H1 (cell line): ENCODE data around the gene TNIP1. TPM values are rescaled to one million over a fixed set of nuclear protein-coding genes. Genes with fewer than 3 reads are reported as not detected.

Experiments used
- CTCF ChIA-PET: fragments of 300-600 bp; sonication (Branson Sonifier 250); formaldehyde crosslinking; loops from one replicate; lab custom pipeline; 2021; ENCODE audit not compliant: partially characterized antibody; lab: Charles Lee
- POLR2A ChIA-PET: fragments of 300-600 bp; sonication (Branson Sonifier 250); formaldehyde crosslinking; loops from one replicate; lab custom pipeline; 2021; ENCODE audit warnings: inconsistent platforms; ENCODE audit not compliant: partially characterized antibody; lab: Charles Lee
- DNase-seq, 2 experiments: peaks; one replicate each; pipeline versions ENCODE4 v3.0.0 to v3.0.0-alpha.2; 2010 to 2022; ENCODE audit warnings: low spot score in 2 of 2, low read depth in 1 of 2, mixed read lengths in 1 of 2
- FAIRE-seq: peaks from 2 replicates; lab custom pipeline; 2011; peaks lifted over from hg19 to GRCh38; lab: Jason Lieb, UNC
- H2AFZ ChIP-seq: 2 replicates; pipeline ENCODE4 v1.8.1; 2012; ENCODE audit warnings: low read length, inconsistent platforms
- H2AK5ac ChIP-seq: 2 replicates; pipeline ENCODE4 v1.6.1; 2013; ENCODE audit warnings: low read depth, low read length
- H2BK120ac ChIP-seq: replicated peaks from 2 replicates; pipeline ENCODE3; 2013; ENCODE audit warnings: low read depth, low read length, inconsistent platforms
- H2BK12ac ChIP-seq: 2 replicates; pipeline ENCODE4 v1.6.1; 2013; ENCODE audit warnings: low read depth, low read length
- H2BK15ac ChIP-seq: 2 replicates; pipeline ENCODE4 v1.6.1; 2013; ENCODE audit warnings: low read length
- H2BK20ac ChIP-seq: 2 replicates; pipeline ENCODE4 v1.6.1; 2013; ENCODE audit warnings: low read length
- H2BK5ac ChIP-seq: 2 replicates; pipeline ENCODE4 v1.6.1; 2013; ENCODE audit warnings: low read depth, low read length
- H3K14ac ChIP-seq: 2 replicates; pipeline ENCODE4 v1.6.1; 2013; ENCODE audit warnings: inconsistent platforms; ENCODE audit not compliant: insufficient read length
- H3K18ac ChIP-seq: 2 replicates; pipeline ENCODE4 v1.6.1; 2013; ENCODE audit warnings: low read length; ENCODE audit errors: extremely low read depth
- H3K23ac ChIP-seq: 2 replicates; pipeline ENCODE4 v1.6.1; 2013; ENCODE audit warnings: inconsistent platforms; ENCODE audit not compliant: insufficient read length
- H3K23me2 ChIP-seq: 2 replicates; pipeline ENCODE4 v1.6.1; 2013; ENCODE audit warnings: low read depth, low read length
- H3K27ac ChIP-seq: 2 replicates; pipeline ENCODE4 v1.6.1; 2011; ENCODE audit warnings: low read depth, low read length, inconsistent platforms
- H3K27me3 ChIP-seq, 4 experiments: replicated peaks in 1 of 4; 1 replicate in 1 of 4; 2 replicates in 3 of 4; pipeline versions ENCODE4 v1.6.1 to v1.8.1; 2011 to 2013; ENCODE audit warnings: low read length in 3 of 4, mild to moderate bottlenecking in 3 of 4, inconsistent platforms in 2 of 4, mixed read lengths in 2 of 4, moderate library complexity in 1 of 4; ENCODE audit not compliant: control insufficient read depth in 3 of 4, insufficient read depth in 3 of 4; ENCODE audit errors: extremely low read depth in 1 of 4
- H3K36me3 ChIP-seq, 4 experiments: 2 replicates each; pipeline versions ENCODE4 v1.6.1 to v1.8.1; 2011 to 2013; ENCODE audit warnings: mild to moderate bottlenecking in 4 of 4, low read length in 3 of 4, moderate library complexity in 2 of 4, control low read depth in 1 of 4, inconsistent platforms in 1 of 4; ENCODE audit not compliant: insufficient read depth in 4 of 4, control insufficient read depth in 2 of 4
- H3K4ac ChIP-seq: replicated peaks from 2 replicates; pipeline ENCODE3; 2013; ENCODE audit warnings: low read length, low read depth, mixed read lengths, inconsistent platforms; ENCODE audit not compliant: insufficient read length
- H3K4me1 ChIP-seq, 4 experiments: replicated peaks in 1 of 4; 1 replicate in 1 of 4; 2 replicates in 3 of 4; pipeline versions ENCODE4 v1.6.1 to v1.8.1; 2011 to 2013; ENCODE audit warnings: low read length in 3 of 4, inconsistent platforms in 2 of 4, mixed read lengths in 1 of 4; ENCODE audit not compliant: insufficient read depth in 4 of 4, control insufficient read depth in 3 of 4
- H3K4me2 ChIP-seq, 2 experiments: 2 replicates each; pipeline versions ENCODE4 v1.6.1 to v1.8.1; 2011 to 2013; ENCODE audit warnings: low read depth in 2 of 2, low read length in 2 of 2, control low read depth in 1 of 2, inconsistent platforms in 1 of 2, mild to moderate bottlenecking in 1 of 2; ENCODE audit not compliant: insufficient read depth in 1 of 2
- H3K4me3 ChIP-seq, 4 experiments: fragments of 200-600, 300-600 bp in 1 of 4; sonication (generic), shearing (Covaris generic), sonication (Bioruptor Twin) in 1 of 4; 2 replicates each; pipeline versions ENCODE4 v1.5.1 to v1.8.1; 2011 to 2016; ENCODE audit warnings: low read length in 4 of 4, low read depth in 3 of 4, control low read depth in 2 of 4, inconsistent platforms in 2 of 4, mild to moderate bottlenecking in 2 of 4, mixed read lengths in 1 of 4, moderate library complexity in 1 of 4; ENCODE audit not compliant: insufficient read depth in 2 of 4; ENCODE audit errors: extremely low read depth in 1 of 4
- H3K56ac ChIP-seq: replicated peaks from 2 replicates; pipeline ENCODE3; 2013; ENCODE audit warnings: low read depth, mild to moderate bottlenecking, mixed read lengths, low read length, inconsistent platforms; ENCODE audit not compliant: insufficient read length
- H3K79me1 ChIP-seq: 2 replicates; pipeline ENCODE4 v1.6.1; 2013; ENCODE audit warnings: low read depth, low read length, control low read depth
- H3K79me2 ChIP-seq, 2 experiments: 2 replicates each; pipeline versions ENCODE4 v1.6.1 to v1.8.1; 2012 to 2013; ENCODE audit warnings: low read length in 2 of 2, mild to moderate bottlenecking in 2 of 2, inconsistent platforms in 1 of 2; ENCODE audit not compliant: insufficient read depth in 2 of 2, control insufficient read depth in 1 of 2
- H3K9ac ChIP-seq, 4 experiments: replicated peaks in 1 of 4; 1 replicate in 1 of 4; 2 replicates in 3 of 4; pipeline versions ENCODE4 v1.6.1 to v1.8.1; 2011 to 2013; ENCODE audit warnings: low read depth in 3 of 4, low read length in 3 of 4, control low read depth in 2 of 4, mild to moderate bottlenecking in 2 of 4, moderate library complexity in 2 of 4, inconsistent platforms in 1 of 4; ENCODE audit errors: extremely low read depth in 1 of 4
- H3K9me3 ChIP-seq, 2 experiments: 2 replicates each; pipeline versions ENCODE4 v1.6.1 to v1.8.1; 2012 to 2013; ENCODE audit warnings: mild to moderate bottlenecking in 2 of 2, moderate library complexity in 2 of 2, control low read depth in 1 of 2, inconsistent platforms in 1 of 2, low read depth in 1 of 2, low read length in 1 of 2, mixed read lengths in 1 of 2; ENCODE audit not compliant: insufficient read depth in 2 of 2
- H4K20me1 ChIP-seq, 2 experiments: replicated peaks in 1 of 2; 2 replicates each; pipeline versions ENCODE3 to v1.8.1; 2011 to 2013; ENCODE audit warnings: inconsistent platforms in 2 of 2, low read length in 2 of 2, mild to moderate bottlenecking in 1 of 2; ENCODE audit not compliant: insufficient read depth in 2 of 2, control insufficient read depth in 1 of 2
- H4K5ac ChIP-seq: 2 replicates; pipeline ENCODE4 v1.6.1; 2013; ENCODE audit warnings: low read length, low read depth, mixed read lengths, inconsistent platforms; ENCODE audit not compliant: insufficient read length
- H4K8ac ChIP-seq: 2 replicates; pipeline ENCODE4 v1.8.0; 2013; ENCODE audit warnings: mild to moderate bottlenecking, moderate library complexity, low read length, inconsistent platforms; ENCODE audit not compliant: insufficient read depth; ENCODE audit errors: extremely low read depth
- H4K91ac ChIP-seq: replicated peaks from 2 replicates; pipeline ENCODE3; 2013; ENCODE audit warnings: low read length, mixed read lengths, inconsistent platforms; ENCODE audit not compliant: insufficient read length
- BCL11A ChIP-seq, 2 experiments: IDR thresholded peaks; one replicate each; pipeline ENCODE4 v1.6.1; 2011; ENCODE audit warnings: low read depth in 2 of 2, low read length in 2 of 2, mild to moderate bottlenecking in 2 of 2
- CBX8 ChIP-seq: fragments of 300-800, 300-1000 bp; sonication (generic); IDR thresholded peaks from 2 replicates; pipeline ENCODE4 v1.7.1; 2016; ENCODE audit warnings: low read depth, low read length, borderline replicate concordance
- CHD2 ChIP-seq: IDR thresholded peaks from 2 replicates; pipeline ENCODE4 v1.6.1; 2012; ENCODE audit warnings: low read length, improper control_type of control experiment
- CTBP2 ChIP-seq: IDR thresholded peaks from 2 replicates; pipeline ENCODE4 v1.7.0; 2011; ENCODE audit warnings: borderline replicate concordance, mild to moderate bottlenecking, moderate library complexity, mixed read lengths, low read length; ENCODE audit not compliant: insufficient read depth, insufficient read length
- SIRT6 ChIP-seq: IDR thresholded peaks from one replicate; pipeline ENCODE4 v1.7.1; 2012; ENCODE audit warnings: low read length, inconsistent platforms
- WGBS, 2 experiments: shearing (Covaris generic) in 1 of 2; methylation state at CpG; one replicate each; pipeline versions ENCODE4 v1.1.6 to v1.1.7; 2013 to 2015; ENCODE audit warnings: low lambda C conversion rate in 2 of 2, mixed read lengths in 2 of 2, inconsistent platforms in 1 of 2, low coverage in 1 of 2, missing lambda C conversion rate in 1 of 2; ENCODE audit not compliant: insufficient replicate concordance in 2 of 2, insufficient coverage in 1 of 2, insufficient read length in 1 of 2; ENCODE audit errors: extremely low coverage in 1 of 2, missing lambda C conversion rate in 1 of 2; 5-methylcytosine and 5-hydroxymethylcytosine counted together
- polyA plus RNA-seq, 7 experiments: library from polyadenylated mRNA; depleted of rRNA in 3 of 7; stranded (reverse) in 5 of 7; unstranded in 2 of 7; fragments of >200 nt in 5 of 7; fragments of 200-250 nt in 2 of 7; gene quantifications; 1 replicate in 5 of 7; 2 replicates in 1 of 7; 4 replicates in 1 of 7; pipeline versions ENCODE4 v1.2.1 to v1.2.3, GENCODE V29; 2011 to 2013; ENCODE audit warnings: missing spikeins in 2 of 7, mixed read lengths in 2 of 7
- total RNA-seq: library from RNA; stranded (reverse); fragmentation: NEBNext Ultra II Directional; extraction: Animal tissue kit (Norgen Biotek cat#: 25700); gene quantifications from 2 replicates; pipeline ENCODE4 v1.2.1, GENCODE V29; 2021

TNIP1 gene
- total and polyA plus RNA-seq, 2 of the 8 experiments (the other 6 are each of a cell fraction or from before 2014, with no cell fraction given), result 14.2 to 31.9 TPM

- Histone ChIP-seq H3K4me1 (no peaks in the 10 kb centered on the region), H3K4ac (no peak overlapping the region), H2AFZ (no peak overlapping the region), H3K79me1 (no peaks in the 10 kb centered on the region), H3K23ac (no peak overlapping the region), H4K20me1 (peaks cover 3 to 6% of the 10 kb centered on the region in 2 experiments), H2BK12ac (no peak overlapping the region), H3K23me2 (no peaks in the 10 kb centered on the region), H2BK120ac (no peak overlapping the region), H3K79me2 (no peaks in the 10 kb centered on the region), H2BK20ac (no peak overlapping the region), H2BK15ac (no peak overlapping the region), H2AK5ac (no peak overlapping the region), H2BK5ac (no peak overlapping the region), H3K4me3 (no peak overlapping the region), H4K5ac (no peak overlapping the region), H3K4me2 (no peak overlapping the region), H3K18ac (no peak overlapping the region), H4K91ac (no peak overlapping the region), H4K8ac (no peak overlapping the region), H3K9ac (no peak overlapping the region), H3K36me3 (peaks cover 0 to 3% (median 0%) of the 10 kb centered on the region in 4 experiments; a peak in 2 of 8 replicates), H3K27ac (no peak overlapping the region), H3K9me3 (peaks cover 0 to 2% of the 10 kb centered on the region in 2 experiments; a peak in 1 of 4 replicates), H3K27me3 (no peaks in the 10 kb centered on the region), H3K56ac (no peak overlapping the region), H3K14ac (no peak overlapping the region)
- no peak for FAIRE-seq
- CTCF ChIA-PET, result interaction anchor here (0.5 to 14.2 kb wide), 27 partner anchors 15 to 1135 kb away, joined by 3 to 777 read pairs (median 8); partner anchors contain the start of genes CCDC69, GPX3 and TNIP1
- 86% methylated on average over 3 of the region's 3 CpGs; no CpG with 5 or more reads in 1 of the 2 experiments for WGBS, 2 experiments
- DNase-seq, result no peak
- TF ChIP-seq CTBP2 (no peak), BCL11A (IDR thresholded peaks at IDR 0.05; ENCODE audit: low read depth in 2 of 2, low read length in 2 of 2) (no peak), CBX8 (no peak), CHD2 (no peak), SIRT6 (no peak)
- POLR2A ChIA-PET, result interaction anchor here (2.3 kb wide), 1 partner anchor 63 kb away, joined by 11 read pairs; no protein-coding TSS in a partner anchor
Measured at GRCh38 chr5:151052836-151053235, 28.0 kb downstream of the TNIP1 start.
